ENCODE measurements around the gene RSPO3.
"Not testable (repeated sequence)": the region's sequence is repeated elsewhere in the genome, so short reads cannot be mapped to it uniquely, and the experiment has no call there.

Gene RSPO3, protein sequence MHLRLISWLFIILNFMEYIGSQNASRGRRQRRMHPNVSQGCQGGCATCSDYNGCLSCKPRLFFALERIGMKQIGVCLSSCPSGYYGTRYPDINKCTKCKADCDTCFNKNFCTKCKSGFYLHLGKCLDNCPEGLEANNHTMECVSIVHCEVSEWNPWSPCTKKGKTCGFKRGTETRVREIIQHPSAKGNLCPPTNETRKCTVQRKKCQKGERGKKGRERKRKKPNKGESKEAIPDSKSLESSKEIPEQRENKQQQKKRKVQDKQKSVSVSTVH

DNA sequence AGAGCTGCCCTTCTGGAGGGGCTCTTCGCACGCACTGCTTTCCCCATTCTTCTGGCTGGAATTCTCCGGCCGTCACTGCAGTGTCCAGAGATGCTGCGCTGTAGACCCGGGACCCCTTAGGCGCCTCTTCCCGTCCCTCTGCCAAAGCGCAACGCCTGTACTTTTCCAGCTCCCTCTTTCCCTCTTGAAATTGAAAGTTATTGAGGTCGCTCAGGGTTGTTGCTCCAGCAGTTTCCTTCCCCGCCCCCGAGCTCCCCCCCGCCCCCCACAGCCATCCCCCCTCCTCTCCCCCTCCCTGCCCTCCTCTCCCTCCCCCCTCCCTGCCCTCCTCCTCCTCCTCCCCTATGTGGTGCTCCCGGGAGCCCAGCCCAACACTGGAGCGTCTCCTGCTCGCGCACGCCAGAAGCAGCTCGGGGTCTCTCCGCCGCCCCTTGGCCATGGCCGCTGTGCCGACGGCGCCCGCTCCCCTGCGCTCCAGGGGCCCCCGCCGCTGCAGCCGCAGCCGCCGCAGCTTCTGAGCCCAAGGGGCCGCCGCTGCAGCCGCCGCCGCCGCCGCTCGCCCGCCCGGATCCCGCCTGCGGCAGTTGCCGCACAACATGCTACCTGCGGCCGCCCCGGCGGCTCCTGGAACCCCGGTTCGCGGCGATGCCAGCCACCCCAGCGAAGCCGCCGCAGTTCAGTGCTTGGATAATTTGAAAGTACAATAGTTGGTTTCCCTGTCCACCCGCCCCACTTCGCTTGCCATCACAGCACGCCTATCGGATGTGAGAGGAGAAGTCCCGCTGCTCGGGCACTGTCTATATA lies at the start of gene RSPO3:
Gene RSPO3, plus strand, starts transcription at position 374 of the 804 bp plus-strand sequence. CDS start 522 bp downstream, outside the sequence.
- DNase-seq (ENCODE audit: low read depth): no peak

DNA sequence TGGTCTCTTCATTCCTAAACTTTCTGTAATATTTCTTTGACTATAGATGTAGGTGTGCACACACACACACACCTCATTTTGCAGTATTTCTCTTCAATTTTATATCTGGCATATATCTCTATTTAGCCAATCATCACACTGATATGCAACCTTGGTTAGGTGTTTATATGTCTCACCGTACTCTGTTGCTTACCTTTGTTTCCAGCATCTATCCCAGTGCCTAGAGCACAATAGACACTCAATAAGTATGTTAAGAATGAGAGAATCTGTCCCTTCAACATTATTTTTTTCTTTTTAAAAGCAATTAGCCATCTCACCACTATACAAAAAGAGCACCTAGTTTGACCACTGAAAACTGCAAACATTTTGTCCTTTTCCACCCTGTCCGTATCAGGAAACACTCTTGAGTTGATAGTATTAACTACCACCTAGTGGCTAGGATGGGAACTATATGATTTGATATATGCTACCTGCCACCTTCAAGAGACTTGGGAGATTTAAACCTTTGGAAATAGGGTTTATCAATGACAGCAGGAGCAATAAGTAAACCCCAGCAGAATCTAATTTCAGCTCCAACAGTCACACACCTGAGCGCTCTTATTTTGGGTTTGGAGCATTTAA lies 48.7 kb upstream of the RSPO3 start:
- no peak for DNase-seq (ENCODE audit: low read depth)

DNA sequence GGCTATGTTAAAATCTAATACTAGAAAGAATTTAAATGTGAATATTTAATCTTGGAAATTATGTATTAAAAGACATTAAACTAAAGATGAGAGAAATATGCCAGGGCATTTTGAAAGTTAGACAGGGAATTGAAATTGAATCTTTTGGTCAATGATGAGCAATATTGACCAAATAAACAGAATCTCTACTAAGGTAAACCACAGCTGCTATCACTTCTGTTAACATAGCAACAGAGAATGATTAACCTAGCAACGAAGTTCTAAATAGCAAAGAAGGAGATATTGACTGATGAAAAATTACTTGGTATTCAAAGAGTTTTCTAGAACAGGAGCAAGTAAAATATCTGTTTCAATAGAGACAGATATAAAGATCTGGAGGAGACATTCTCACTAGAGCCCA lies 45.2 kb upstream of the RSPO3 start:
- no peak for DNase-seq (ENCODE audit: low read depth)

DNA sequence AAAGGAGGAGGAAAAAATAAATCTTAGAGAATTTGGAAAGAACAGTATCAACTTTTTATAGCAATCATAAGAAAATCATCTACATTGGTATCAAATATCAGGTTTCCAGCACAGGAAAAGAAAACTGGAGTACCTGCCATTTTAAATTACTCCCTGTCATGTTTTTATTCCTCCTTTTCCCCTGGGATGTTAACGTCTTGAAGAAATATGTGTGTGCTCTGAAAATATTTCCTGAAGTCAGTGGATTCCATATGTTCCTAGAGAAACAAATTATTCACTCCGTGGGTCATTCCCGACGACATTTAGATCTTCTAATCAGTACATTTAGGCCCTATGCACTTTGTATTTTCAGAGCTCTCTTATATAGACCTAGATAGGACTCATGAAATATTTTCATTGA lies 42.0 kb upstream of the RSPO3 start:
- no peak for DNase-seq (ENCODE audit: low read depth)

DNA sequence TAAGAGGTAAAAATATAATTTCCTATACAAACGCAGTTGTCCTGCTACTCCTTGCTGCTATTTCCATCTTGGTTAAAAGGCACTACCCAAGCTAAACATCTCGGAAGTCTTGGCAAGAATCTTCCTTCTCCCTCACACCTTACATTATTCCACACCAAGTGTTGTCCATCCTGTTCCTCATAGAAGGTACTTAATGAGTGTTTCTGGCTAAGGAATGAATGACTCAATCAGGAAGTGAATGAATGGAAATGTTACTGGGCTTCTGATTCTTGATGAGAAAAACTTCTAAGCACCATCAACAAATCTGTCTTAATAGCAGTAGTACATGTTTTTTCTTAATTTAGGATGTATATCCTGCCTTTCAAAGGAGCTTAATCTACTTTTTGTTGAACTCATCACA lies 40.6 kb upstream of the RSPO3 start:
- DNase-seq (ENCODE audit: low read depth): no peak

DNA sequence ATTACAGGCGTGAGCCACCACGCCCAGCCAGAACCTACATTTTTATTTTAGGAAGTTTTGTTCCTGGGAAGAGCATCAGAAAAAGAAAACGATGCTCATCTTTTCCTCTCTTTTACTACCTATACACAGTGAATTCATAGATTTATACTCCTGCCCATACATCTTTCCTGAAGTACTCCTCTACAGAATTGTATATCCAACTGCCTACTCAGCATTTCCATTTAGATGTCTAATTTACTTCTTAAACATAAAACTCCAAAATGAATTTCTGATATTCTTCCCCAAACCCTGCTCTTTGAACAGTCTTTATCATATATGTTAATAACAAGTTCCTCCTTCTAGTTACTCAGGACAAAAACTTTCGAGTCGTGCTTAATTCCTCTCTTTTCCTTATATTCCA lies 39.8 kb upstream of the RSPO3 start:
- DNase-seq (ENCODE audit: low read depth): no peak

DNA sequence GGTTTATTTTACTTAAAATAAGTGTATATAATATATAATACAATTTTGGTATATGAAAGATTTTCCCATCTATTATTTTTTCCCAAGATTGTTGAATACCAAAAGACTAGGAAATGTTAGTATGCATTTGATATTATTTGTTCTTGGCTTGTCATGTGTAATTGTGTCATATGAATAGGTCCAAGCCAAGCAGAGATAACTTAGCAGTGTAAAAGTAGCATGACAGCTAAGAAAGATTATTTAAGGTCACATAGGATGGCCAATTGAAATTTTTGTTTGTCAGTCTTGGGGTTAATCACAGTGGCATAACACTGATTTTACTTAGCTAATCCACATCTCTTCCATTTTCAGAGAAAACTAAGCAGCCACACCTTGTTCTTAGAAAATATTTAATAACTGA lies 38.8 kb upstream of the RSPO3 start:
- DNase-seq (ENCODE audit: low read depth): no peak

DNA sequence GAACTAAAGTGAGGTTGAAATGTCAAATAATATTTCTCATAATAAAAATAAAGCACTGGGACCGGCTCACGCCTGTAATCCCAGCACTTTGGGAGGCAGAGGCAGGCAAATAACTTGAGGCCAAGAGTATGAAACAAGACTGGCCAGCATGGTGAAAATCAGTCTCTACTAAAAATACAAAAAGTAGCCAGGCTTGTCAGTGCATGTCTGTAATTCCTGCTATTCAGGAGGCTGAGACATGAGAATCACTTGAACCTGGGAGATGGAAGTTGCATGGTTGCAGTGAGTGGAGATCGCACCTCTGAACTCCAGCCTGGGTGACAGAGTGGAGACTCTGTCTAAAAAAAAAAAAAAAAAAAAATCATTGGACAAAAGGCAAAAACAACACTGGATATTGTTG lies 38.4 kb upstream of the RSPO3 start:
- DNase-seq (ENCODE audit: low read depth): no peak

DNA sequence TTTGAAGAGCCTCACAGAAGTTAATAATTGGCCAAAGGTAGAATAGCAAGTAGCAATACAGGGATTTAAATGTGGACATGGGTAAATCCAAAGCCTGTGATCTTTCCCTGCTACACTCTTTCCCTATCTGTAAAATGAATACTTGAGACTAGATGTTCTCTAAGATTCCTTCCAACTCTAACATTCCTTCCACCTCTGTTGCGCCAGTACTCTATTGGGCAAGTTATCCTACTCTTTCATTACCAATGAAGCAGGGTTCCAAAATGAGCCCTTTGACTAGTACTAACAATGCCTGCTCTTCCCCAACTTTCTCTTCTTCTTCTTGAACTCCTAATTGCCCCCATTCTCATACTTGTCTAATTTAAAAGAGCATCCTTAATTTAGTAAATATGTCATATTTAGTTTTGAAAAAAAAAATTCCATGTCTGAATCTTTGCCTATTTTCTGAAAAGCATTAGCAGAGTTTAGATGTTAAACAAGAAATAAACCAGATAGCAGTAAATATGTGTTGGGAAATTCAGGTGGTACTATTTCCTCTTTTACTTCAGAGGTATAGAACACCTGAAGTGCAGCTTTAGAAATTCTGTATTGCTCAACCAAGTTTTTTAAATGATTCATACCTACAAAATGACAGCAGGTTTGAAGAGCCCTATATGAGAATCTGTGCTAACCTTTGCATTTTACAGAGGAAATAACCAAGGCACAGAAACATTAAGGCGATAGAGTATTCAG lies 35.1 kb upstream of the RSPO3 start:
- no peak for DNase-seq (ENCODE audit: low read depth)

DNA sequence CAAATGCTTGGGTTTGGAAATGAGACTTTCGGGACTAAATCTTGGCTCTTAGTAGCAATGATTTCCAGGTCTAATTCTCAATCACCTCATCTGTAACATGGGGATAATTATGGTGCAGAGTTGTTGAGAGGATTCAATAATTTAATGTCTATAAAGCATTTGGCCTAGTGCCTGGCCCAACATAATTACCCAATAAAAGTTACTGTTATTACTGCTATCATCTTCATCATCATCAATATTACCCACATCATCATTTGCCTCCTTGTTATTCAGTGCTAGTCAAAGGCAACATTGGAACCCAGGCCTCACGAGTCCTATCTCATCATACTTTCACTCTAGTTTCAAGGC lies 34.5 kb upstream of the RSPO3 start:
- DNase-seq (ENCODE audit: low read depth): no peak

DNA sequence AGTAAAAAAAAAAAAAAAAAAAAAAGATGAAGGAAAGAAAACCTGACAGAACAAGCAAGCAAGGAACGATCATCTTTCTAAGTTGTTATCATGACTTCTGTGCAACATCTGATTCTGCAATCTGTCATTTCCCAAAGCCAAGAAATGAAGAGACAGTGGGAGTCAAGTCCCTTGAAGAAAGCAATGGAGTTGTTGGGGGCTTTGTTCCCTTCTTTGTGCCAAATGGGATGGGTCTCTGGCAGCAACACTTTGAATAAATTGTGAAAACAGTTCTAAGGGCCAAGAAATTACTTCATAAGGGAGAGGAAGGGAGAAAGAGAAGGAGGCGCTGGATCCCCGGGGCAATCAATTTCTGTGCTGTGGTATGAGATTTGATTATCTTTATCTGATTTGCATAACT lies 33.3 kb upstream of the RSPO3 start:
- DNase-seq (ENCODE audit: low read depth): no peak

DNA sequence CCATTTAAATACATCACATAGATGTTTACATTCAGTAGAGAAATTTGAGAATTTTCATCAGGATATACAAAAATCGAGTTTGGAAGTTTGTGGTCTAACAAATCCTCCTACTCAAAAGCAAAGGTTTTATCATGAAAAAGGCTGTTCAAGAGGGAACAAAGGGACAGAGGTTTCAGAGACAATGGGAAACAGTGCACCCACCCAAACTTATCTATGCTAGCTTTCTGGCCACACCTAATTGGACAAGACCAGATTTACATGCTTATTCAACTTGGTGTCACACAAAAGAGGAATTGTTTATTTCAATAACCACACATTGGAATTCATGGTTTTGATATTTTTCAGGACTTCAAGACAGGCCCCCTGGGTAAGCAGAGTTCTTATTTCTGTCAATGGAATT lies 28.4 kb upstream of the RSPO3 start:
- no peak for DNase-seq (ENCODE audit: low read depth)

DNA sequence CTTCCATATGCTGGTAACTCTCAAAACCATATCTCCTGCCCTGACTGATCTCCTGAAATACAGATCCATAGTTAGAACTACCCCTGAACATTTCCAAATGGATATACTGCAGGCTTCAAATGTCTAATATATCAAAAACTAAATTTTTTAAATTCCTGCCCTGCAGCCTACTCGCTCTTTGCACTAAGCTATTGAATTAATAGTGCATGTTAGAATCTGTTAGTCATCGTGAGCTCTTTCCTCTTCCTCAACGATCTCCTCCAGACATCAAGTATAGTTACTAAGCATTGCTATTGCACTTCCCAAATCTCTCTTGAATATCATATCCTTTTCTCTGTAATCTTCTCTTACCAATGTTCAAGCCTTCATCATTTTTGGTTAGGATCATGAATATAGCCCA lies 26.0 kb upstream of the RSPO3 start:
- DNase-seq (ENCODE audit: low read depth): no peak

DNA sequence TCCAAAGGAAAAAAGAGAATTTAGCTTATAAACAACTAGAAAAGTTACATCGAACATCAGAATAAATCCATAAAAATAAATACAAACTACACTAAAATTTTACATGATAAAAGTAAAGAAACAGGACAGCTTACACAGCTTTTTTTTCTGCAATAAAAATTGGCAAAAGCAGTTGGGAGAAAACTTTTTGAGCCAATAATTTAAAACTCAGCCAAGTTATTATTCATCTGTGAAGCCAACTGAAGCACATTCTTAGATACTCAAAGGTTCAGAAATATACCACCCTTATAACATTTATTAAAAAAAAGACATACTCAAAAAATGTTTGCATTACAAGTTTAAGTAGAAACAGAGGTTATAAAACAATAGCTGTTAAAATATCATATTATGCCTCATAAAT lies 23.7 kb upstream of the RSPO3 start:
- no peak for DNase-seq (ENCODE audit: low read depth)

DNA sequence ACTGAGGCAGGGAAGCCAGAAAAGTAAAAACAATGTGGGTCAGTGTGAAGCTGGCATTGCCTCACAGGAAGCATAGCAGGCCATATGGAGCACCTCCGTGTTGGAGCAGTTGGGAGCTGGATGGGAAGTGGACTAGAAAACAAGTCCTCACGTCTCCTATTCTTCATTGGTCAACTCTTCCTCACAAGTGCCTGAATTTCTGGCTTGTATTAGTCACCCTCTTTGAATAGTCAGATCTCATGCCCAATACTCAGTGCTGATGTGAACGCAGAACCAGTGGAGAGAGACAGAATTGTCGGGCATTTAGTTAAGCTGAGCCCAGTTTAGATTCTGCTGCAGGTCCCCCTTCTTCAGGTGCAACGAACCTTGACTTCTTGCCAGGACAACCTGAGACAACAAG lies 22.3 kb upstream of the RSPO3 start:
- DNase-seq (ENCODE audit: low read depth): no peak

DNA sequence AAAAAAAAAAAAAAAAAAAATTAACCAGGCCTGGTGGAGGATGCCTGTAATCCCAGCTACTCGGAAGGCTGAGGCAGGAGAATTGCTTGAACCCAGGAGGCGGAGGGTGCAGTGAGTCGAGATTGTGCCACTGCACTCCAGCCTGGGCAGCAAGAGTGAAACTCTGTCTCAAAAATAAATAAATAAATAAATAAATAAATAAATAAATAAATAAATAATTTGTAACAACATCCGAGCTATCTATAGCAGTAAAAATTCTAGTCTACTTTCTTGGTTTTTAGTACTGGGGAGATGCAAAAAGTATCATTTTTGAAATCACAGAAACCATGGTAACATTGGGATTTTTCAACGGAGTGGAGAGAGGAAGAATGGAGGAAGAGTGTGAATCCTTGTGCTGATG lies 21.0 kb upstream of the RSPO3 start:
- not testable (repeated sequence) for DNase-seq (ENCODE audit: low read depth)

DNA sequence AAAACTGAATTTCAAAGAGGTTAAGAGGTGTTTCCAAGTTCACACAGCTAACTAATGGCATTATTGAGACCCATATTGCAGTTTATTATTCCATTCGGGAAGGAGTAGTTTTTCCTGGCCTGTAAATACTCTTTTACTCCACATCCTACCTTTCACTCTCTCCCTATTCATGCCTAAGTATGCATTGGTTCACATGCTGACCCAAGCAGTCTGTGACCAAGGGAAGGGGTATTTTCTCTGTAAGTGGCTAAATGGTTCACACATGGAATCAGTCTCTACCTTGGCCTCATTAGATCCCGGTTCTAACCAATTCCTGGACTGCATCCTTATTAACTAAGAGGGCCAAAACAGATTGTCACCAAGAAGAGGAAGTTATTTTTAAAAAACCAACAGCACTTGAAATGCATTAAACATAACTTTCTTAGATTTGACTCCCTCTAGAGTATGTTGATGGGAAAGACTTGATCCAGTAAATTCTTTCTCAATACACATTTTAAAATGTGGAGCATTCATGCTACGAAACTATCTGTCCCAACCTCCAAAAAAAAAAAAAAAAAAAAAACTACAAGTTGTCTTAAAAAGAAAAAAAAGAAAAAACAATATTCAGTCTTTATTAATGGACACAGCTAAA lies 17.8 kb upstream of the RSPO3 start:
- DNase-seq (ENCODE audit: low read depth): no peak

DNA sequence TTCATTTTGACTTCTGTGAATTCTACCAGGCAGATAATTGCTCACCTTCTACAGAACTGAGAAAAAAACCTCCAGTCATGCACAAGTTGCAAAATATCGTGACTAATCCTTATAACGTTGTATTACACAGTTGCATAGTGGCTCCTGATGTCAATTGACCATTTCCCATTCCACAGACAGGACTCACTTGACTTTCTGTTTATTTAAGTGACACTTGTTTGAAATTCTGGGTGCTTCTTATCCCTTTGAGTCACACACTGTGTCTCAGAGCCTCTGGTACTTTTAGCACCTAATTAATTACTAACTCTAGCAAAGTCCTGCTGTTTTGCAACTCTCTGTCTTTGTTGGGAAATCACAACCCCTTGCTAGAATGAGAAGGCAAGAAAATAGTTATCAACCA lies 16.2 kb upstream of the RSPO3 start:
- DNase-seq (ENCODE audit: low read depth): no peak

DNA sequence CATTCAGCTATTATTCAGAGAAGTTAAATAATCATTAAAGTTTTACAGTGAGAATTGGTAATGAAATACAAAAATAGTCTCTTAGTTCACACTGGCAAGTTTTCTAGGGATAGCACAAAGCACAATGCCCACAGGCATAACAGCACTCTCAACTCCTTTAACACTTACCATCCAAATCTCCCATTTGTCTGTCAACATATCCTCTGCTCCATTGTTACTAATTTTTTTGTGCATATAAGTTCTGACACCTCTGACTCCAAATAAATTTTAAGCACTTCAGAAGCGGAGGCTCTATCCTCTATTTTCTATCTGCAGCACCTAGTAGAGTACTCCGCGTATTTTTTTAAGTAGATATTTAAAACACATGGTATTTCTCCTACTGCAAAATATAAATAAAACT lies 15.6 kb upstream of the RSPO3 start:
- no peak for DNase-seq (ENCODE audit: low read depth)

DNA sequence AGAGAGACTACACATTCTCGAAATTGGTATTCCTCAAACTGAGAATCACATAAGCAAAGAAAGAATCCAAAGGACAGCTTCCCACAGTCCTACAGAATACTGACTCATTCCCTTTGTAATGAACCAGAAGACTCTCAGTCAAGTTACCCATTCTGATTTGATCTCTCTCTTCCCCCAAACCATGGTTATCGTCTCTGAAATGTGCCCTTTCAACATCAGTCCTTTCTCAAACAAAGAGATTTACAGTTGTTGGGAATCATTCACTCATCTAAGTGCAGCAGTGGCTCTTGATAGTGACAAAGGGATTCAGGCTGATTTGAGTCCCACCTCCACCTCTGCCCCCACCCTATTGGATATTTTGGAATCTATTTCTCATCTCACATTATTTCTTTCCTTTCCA lies 15.0 kb upstream of the RSPO3 start:
- no peak for DNase-seq (ENCODE audit: low read depth)

DNA sequence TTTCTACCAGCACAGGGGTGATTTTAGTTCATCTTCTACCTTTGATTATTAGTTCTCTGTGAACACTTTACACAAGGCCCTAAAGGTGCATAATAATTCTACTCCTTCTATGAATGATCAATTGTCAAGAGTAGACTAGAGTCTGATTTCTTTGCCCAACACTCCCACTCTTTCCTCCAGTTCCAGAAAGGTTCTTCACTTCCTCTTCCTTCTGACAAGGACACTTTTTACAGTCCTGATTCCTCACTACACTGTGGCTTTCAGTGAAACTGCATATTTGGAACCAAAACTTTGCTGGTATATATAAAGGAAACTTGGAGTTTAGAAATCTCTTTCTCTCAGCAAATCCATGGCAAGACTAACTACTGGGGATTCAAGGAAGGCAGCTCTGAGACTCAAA lies 10.6 kb upstream of the RSPO3 start:
- no peak for DNase-seq (ENCODE audit: low read depth)

DNA sequence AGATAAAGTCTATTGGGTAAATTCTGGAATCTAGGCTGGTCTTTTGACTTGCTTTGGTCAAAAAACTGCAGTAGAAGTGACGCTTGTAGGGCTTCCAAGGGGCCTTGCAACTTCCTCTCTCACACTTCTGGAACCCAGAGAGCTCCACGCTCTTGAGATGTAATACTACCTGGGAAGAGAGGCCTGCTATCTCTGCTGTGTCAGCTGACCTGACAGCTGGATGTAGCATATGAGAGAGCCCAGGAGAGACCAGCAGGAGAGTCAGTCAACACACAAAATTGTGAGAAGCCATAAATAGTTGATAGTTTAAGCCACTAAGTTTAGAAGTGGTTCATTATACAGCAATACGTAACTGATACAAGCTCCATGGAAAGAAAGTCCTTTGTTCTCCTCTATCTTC lies 7.8 kb upstream of the RSPO3 start:
- DNase-seq (ENCODE audit: low read depth): no peak

All from stimulated activated CD8-positive, alpha-beta memory T cell treated with anti-CD3 and anti-CD28 coated beads, Interleukin-12 subunit alpha, Interleukin-12 subunit beta, amount 100 ng/mL, for 1 hour (primary cell).